Hypothalamus (tissue), 51 donors: ENCODE results near the gene CIAO2B.
"Not testable (repeated sequence)": the region's sequence is repeated elsewhere in the genome, so short reads cannot be mapped to it uniquely, and the experiment has no call there.

Source experiments
- DNase-seq, 51 donors: peaks; one replicate each; lab custom pipeline; 2025; lab: John Stamatoyannopoulos, UW

The CIAO2B gene

GRCh38 chr16:66958857-66959703, 24.9 kb upstream of the CIAO2B start:
- DNase-seq: no peak

- not testable (repeated sequence) for DNase-seq
Measured at GRCh38 chr16:66956154-66956457, 21.9 kb upstream of the CIAO2B start.

GRCh38 chr16:66955363-66956153, 21.4 kb upstream of the CIAO2B start:
- DNase-seq: not testable (repeated sequence)

GRCh38 chr16:66954097-66954659, 20.0 kb upstream of the CIAO2B start:
- DNase-seq: peak in 39 of 51 donors; percentile 3 to 77 (median 43)

- no peak for DNase-seq
Measured at GRCh38 chr16:66953462-66954096, 19.4 kb upstream of the CIAO2B start.

- no peak for DNase-seq
Measured at GRCh38 chr16:66952430-66953110, 18.4 kb upstream of the CIAO2B start.

- no peak for DNase-seq
Measured at GRCh38 chr16:66950971-66951790, 17.0 kb upstream of the CIAO2B start.

GRCh38 chr16:66950437-66950836, 16.2 kb upstream of the CIAO2B start:
- no peak for DNase-seq

- no peak for DNase-seq
Measured at GRCh38 chr16:66949472-66949871, 15.3 kb upstream of the CIAO2B start.

- no peak for DNase-seq
Measured at GRCh38 chr16:66948837-66949225, 14.6 kb upstream of the CIAO2B start.

- peak in 6 of 51 donors; percentile 11 to 55 (median 28) for DNase-seq
Measured at GRCh38 chr16:66948134-66948836, 14.1 kb upstream of the CIAO2B start.

- DNase-seq: peak in 42 of 51 donors; percentile 8 to 88 (median 60)
Measured at GRCh38 chr16:66947302-66948065, 13.3 kb upstream of the CIAO2B start.

- DNase-seq: no peak
Measured at GRCh38 chr16:66946974-66947301, 12.7 kb upstream of the CIAO2B start.

GRCh38 chr16:66946541-66946940, 12.3 kb upstream of the CIAO2B start:
- DNase-seq: no peak

GRCh38 chr16:66945939-66946338, 11.7 kb upstream of the CIAO2B start:
- DNase-seq: no peak

- DNase-seq: not testable (repeated sequence)
Measured at GRCh38 chr16:66944971-66945370, 10.8 kb upstream of the CIAO2B start.

- no peak for DNase-seq
Measured at GRCh38 chr16:66944054-66944441, 9.8 kb upstream of the CIAO2B start.

GRCh38 chr16:66943426-66944053, 9.3 kb upstream of the CIAO2B start:
- DNase-seq: no peak
